A549 (cell line): Measurements from ENCODE around the gene SLC26A1. TPM values are rescaled to one million over a fixed set of nuclear protein-coding genes. Genes with fewer than 3 reads are reported as not detected.

Experiments
- ATAC-seq, 2 experiments: fragments of 200-7000 bp in 1 of 2; fragments of >200 bp in 1 of 2; cut with Nextera tagmentation in 1 of 2; cut with Tn5 transposase in 1 of 2; 3 replicates each; pipeline versions ENCODE4 v1.8.0 to v1.9.1; 2018 to 2020; ENCODE audit warnings: mild to moderate bottlenecking in 1 of 2, moderate library complexity in 1 of 2
- CTCF ChIA-PET: fragments of 300-600 bp; sonication (Branson Sonifier 250); formaldehyde crosslinking; extraction: SDS; loops from one replicate; lab custom pipeline; 2021; ENCODE audit warnings: antibody characterized with exemption, inconsistent platforms; lab: Yijun Ruan, JAX
- POLR2A ChIA-PET: fragments of 350-600 bp; formaldehyde crosslinking; extraction: SDS; loops from one replicate; lab custom pipeline; 2021; ENCODE audit warnings: antibody characterized with exemption, inconsistent platforms; lab: Yijun Ruan, JAX
- DNase-seq, 2 experiments: peaks; one replicate each; pipeline versions ENCODE4 v3.0.0 to v3.0.0-alpha.2; 2011 to 2016; ENCODE audit warnings: low read depth in 1 of 2, low spot score in 1 of 2
- FAIRE-seq: peaks from 2 replicates; lab custom pipeline; 2011; peaks lifted over from hg19 to GRCh38; lab: Jason Lieb, UNC
- H3K27ac ChIP-seq, 2 experiments: fragments of >200 bp; sonication (Bioruptor Twin); formaldehyde crosslinking; 3 replicates each; pipeline ENCODE4 v1.5.1; 2016 to 2017
- H3K4me1 ChIP-seq: fragments of >200 bp; sonication (Bioruptor Twin); formaldehyde crosslinking; 3 replicates; pipeline ENCODE4 v1.6.1; 2016
- H3K4me2 ChIP-seq: fragments of >200 bp; sonication (Bioruptor Twin); formaldehyde crosslinking; 3 replicates; pipeline ENCODE4 v1.6.1; 2016
- H3K4me3 ChIP-seq: fragments of >200 bp; sonication (Bioruptor Twin); formaldehyde crosslinking; 3 replicates; pipeline ENCODE4 v1.5.1; 2016
- H3K9me3 ChIP-seq: fragments of >200 bp; sonication (Bioruptor Twin); formaldehyde crosslinking; 3 replicates; pipeline ENCODE4 v1.6.1; 2016
- BCL3 ChIP-seq: fragments of >200 bp; sonication (Bioruptor Twin); formaldehyde crosslinking; IDR thresholded peaks from 3 replicates; pipeline ENCODE4 v1.6.1; 2016
- CBX2 ChIP-seq: fragments of 200-600 bp; sonication (generic); IDR thresholded peaks from 2 replicates; pipeline ENCODE4 v1.6.1; 2016; ENCODE audit warnings: low read depth, mild to moderate bottlenecking, borderline replicate concordance
- CBX8 ChIP-seq: fragments of 200-600 bp; sonication (generic); IDR thresholded peaks from 2 replicates; pipeline ENCODE4 v1.6.1; 2016
- EHF ChIP-seq: fragments of 250-450 bp; sonication (Bioruptor Pico); IDR thresholded peaks from 2 replicates; pipeline ENCODE4 v1.5.0; 2020; ENCODE audit warnings: mild to moderate bottlenecking
- EP300 ChIP-seq, 2 experiments: fragments of >200 bp; sonication (Bioruptor Twin); formaldehyde crosslinking; IDR thresholded peaks; 2 replicates in 1 of 2; 3 replicates in 1 of 2; pipeline ENCODE4 v1.6.1; 2016 to 2017
- FOSL2 ChIP-seq, 2 experiments: fragments of 450-650 bp in 1 of 2; fragments of >200 bp in 1 of 2; sonication (Bioruptor Twin) in 1 of 2; formaldehyde crosslinking; IDR thresholded peaks; 2 replicates each; pipeline versions ENCODE4 v1.5.0 to v1.6.1; 2016 to 2020; ENCODE audit warnings: mild to moderate bottlenecking in 1 of 2, moderate library complexity in 1 of 2
- JUN ChIP-seq, 2 experiments: fragments of >200 bp; sonication (Bioruptor Twin); formaldehyde crosslinking; IDR thresholded peaks; 2 replicates in 1 of 2; 3 replicates in 1 of 2; pipeline ENCODE4 v1.6.1; 2016 to 2017
- KDM1A ChIP-seq: fragments of 200-600 bp; sonication (generic); IDR thresholded peaks from 2 replicates; pipeline ENCODE4 v1.6.1; 2016; ENCODE audit warnings: low read depth, mild to moderate bottlenecking
- KDM5A ChIP-seq: fragments of 200-600 bp; sonication (generic); IDR thresholded peaks from 2 replicates; pipeline ENCODE4 v1.6.1; 2016; ENCODE audit warnings: antibody characterized with exemption, mild to moderate bottlenecking
- MAX ChIP-seq: IDR thresholded peaks from 2 replicates; pipeline ENCODE4 v1.6.1; 2012
- MYC ChIP-seq: IDR thresholded peaks from 2 replicates; pipeline ENCODE4 v1.6.1; 2012; ENCODE audit warnings: mild to moderate bottlenecking, inconsistent platforms, low read length, improper control_type of control experiment, borderline replicate concordance
- PHF8 ChIP-seq: fragments of 200-600 bp; sonication (generic); IDR thresholded peaks from 2 replicates; pipeline ENCODE4 v1.6.1; 2016; ENCODE audit warnings: low read depth, mild to moderate bottlenecking, antibody characterized with exemption, moderate library complexity, borderline replicate concordance
- RCOR1 ChIP-seq: fragments of 150-350 bp; IDR thresholded peaks from 2 replicates; pipeline ENCODE4 v1.6.1; 2014; ENCODE audit warnings: antibody characterized with exemption, low read length, low read depth
- REST ChIP-seq: fragments of 200-600 bp; sonication (generic); IDR thresholded peaks from 2 replicates; pipeline ENCODE4 v1.6.1; 2016; ENCODE audit warnings: antibody characterized with exemption, mild to moderate bottlenecking, moderate library complexity
- RFX5 ChIP-seq: fragments of 450-650 bp; IDR thresholded peaks from 2 replicates; pipeline ENCODE4 v1.7.1; 2014; ENCODE audit warnings: antibody characterized with exemption, mild to moderate bottlenecking, moderate library complexity
- RNF2 ChIP-seq: fragments of 200-600 bp; sonication (generic); IDR thresholded peaks from 2 replicates; pipeline ENCODE4 v1.6.1; 2016; ENCODE audit warnings: low read depth, mild to moderate bottlenecking, antibody characterized with exemption, moderate library complexity, borderline replicate concordance
- SMC3 ChIP-seq: fragments of >200 bp; sonication (Bioruptor Twin); formaldehyde crosslinking; IDR thresholded peaks from 3 replicates; pipeline ENCODE4 v1.6.1; 2018; ENCODE audit warnings: inconsistent platforms
- SREBF2 ChIP-seq: fragments of 450-650 bp; IDR thresholded peaks from 2 replicates; pipeline ENCODE4 v1.6.1; 2014; ENCODE audit warnings: mild to moderate bottlenecking, moderate library complexity
- TFCP2L1 ChIP-seq: fragments of 250-450 bp; sonication (Bioruptor Pico); IDR thresholded peaks from 2 replicates; pipeline ENCODE4 v1.5.0; 2021; ENCODE audit warnings: mild to moderate bottlenecking
- TP53 ChIP-seq: fragments of 250-450 bp; sonication (Bioruptor Pico); IDR thresholded peaks from 2 replicates; pipeline ENCODE4 v1.5.0; 2021; ENCODE audit warnings: mild to moderate bottlenecking, moderate library complexity
- ZFP36 ChIP-seq: fragments of 450-650 bp; IDR thresholded peaks from 2 replicates; pipeline ENCODE4 v1.6.1; 2014; ENCODE audit warnings: borderline replicate concordance; ENCODE audit not compliant: partially characterized antibody
- WGBS: methylation state at CpG from one replicate; pipeline ENCODE4 v1.1.6; 2017; ENCODE audit errors: missing lambda C conversion rate; 5-methylcytosine and 5-hydroxymethylcytosine counted together
- polyA plus RNA-seq, 4 experiments: library from polyadenylated mRNA; depleted of rRNA in 3 of 4; stranded (reverse); fragments of >200 nt; fragmentation: RNase III in 1 of 4; extraction: RNeasy Plus Mini Kit Qiagen cat#74134 plus additional on column Dnase treatment in 1 of 4; gene quantifications; 2 replicates in 3 of 4; 3 replicates in 1 of 4; pipeline ENCODE4 v1.2.3, GENCODE V29; 2011 to 2017
- TF ChIP-seq, protein P1 (sequence below): fragments of 150-350 bp; IDR thresholded peaks from 2 replicates; pipeline ENCODE4 v1.6.1; 2014; ENCODE audit warnings: low read depth, mild to moderate bottlenecking, low read length
- TF ChIP-seq, protein P2 (sequence below): fragments of >200 bp; sonication (Bioruptor Twin); formaldehyde crosslinking; IDR thresholded peaks from 3 replicates; pipeline ENCODE4 v1.5.1; 2016

The SLC26A1 gene
- polyA plus RNA-seq, 2 of the 4 experiments (the other 2 are of a cell fraction): 0.23 to 0.61 TPM

GRCh38 chr4:991451-992296, 1.5 kb downstream of the SLC26A1 start:
- FAIRE-seq: no peak
- no peak for DNase-seq
- Histone ChIP-seq H3K4me2 (peak overlapping the region; percentile 67), H3K4me1 (peaks cover 21% of the 10 kb centered on the region), H3K9me3 (no peaks in the 10 kb centered on the region), H3K4me3 (peak overlapping the region; percentile 2; the same call in 1 of the 3 replicates), H3K27ac (peak overlapping the region; percentile 77 to 93)
- ATAC-seq: no peak
- ChIA-PET POLR2A (no interaction called here), CTCF (interaction anchor here (1.2 kb wide), 1 partner anchor 8 kb away, joined by 3 read pairs; no protein-coding TSS in a partner anchor)
- 93% methylated on average over 16 of the region's 50 CpGs for WGBS
- TF ChIP-seq RFX5 (no peak), SREBF2 (no peak)
- TF ChIP-seq, protein P1, sequence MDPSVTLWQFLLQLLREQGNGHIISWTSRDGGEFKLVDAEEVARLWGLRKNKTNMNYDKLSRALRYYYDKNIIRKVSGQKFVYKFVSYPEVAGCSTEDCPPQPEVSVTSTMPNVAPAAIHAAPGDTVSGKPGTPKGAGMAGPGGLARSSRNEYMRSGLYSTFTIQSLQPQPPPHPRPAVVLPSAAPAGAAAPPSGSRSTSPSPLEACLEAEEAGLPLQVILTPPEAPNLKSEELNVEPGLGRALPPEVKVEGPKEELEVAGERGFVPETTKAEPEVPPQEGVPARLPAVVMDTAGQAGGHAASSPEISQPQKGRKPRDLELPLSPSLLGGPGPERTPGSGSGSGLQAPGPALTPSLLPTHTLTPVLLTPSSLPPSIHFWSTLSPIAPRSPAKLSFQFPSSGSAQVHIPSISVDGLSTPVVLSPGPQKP: no peak

DNA sequence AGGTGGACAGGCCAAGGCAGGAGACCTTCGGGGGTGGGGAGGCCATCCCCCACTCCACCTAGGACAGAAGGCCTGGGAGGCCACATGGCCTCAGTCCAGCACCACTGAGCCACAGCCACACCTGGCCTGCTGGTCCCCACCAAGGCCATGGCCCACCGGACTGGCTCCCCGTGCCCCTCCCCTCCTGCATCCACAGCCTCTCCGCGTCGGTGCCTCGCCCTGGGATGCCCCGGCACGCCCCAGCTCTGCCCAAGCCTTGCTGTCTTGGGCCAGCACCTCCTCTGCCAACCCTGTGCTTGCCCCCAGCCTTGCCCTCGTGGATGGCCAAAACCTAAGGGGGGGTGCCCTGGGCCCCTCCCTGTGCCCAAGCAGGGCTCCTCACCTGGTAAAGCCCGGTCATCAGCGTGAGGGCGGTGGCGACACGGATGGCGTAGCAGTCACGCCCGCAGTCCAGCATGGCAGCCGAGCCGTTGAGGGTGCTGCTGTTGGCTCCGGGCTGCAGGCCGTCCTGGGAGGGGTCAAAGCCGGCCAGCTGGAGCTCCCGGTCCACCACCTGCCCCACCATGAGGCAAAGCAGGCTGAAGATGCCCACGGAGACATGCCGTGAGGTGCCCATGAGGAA, 2.3 kb downstream of the SLC26A1 start:
- TF ChIP-seq MYC (no peak), PHF8 (no peak), KDM1A (no peak), FOSL2 (IDR thresholded peaks at IDR 0.05) (no peak), FOSL2 (CRISPR knock-in tag; IDR thresholded peaks at IDR 0.05) (no peak), EP300 (IDR thresholded peaks at IDR 0.05) (no peak), ZFP36 (no peak), BCL3 (no peak), EHF (CRISPR knock-in tag) (no peak), SMC3 (no peak), KDM5A (no peak), MAX (no peak), RNF2 (no peak), JUN (IDR thresholded peaks at IDR 0.05) (no peak), TP53 (CRISPR knock-in tag) (no peak), CBX8 (no peak), RCOR1 (no peak), CBX2 (no peak), TFCP2L1 (CRISPR knock-in tag) (no peak), REST (no peak)
- TF ChIP-seq, protein P2, sequence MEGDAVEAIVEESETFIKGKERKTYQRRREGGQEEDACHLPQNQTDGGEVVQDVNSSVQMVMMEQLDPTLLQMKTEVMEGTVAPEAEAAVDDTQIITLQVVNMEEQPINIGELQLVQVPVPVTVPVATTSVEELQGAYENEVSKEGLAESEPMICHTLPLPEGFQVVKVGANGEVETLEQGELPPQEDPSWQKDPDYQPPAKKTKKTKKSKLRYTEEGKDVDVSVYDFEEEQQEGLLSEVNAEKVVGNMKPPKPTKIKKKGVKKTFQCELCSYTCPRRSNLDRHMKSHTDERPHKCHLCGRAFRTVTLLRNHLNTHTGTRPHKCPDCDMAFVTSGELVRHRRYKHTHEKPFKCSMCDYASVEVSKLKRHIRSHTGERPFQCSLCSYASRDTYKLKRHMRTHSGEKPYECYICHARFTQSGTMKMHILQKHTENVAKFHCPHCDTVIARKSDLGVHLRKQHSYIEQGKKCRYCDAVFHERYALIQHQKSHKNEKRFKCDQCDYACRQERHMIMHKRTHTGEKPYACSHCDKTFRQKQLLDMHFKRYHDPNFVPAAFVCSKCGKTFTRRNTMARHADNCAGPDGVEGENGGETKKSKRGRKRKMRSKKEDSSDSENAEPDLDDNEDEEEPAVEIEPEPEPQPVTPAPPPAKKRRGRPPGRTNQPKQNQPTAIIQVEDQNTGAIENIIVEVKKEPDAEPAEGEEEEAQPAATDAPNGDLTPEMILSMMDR: no peak
- Histone ChIP-seq H3K4me2 (no peak overlapping the region), H3K4me3 (no peak overlapping the region), H3K27ac (no peak overlapping the region), H3K4me1 (peaks cover 26% of the 10 kb centered on the region), H3K9me3 (no peaks in the 10 kb centered on the region)
- FAIRE-seq (no peak), DNase-seq (no peak), ATAC-seq (no peak)
- WGBS: 100% methylated on average over 2 of the region's 26 CpGs
- CTCF ChIA-PET: no interaction called here
- POLR2A ChIA-PET: no interaction called here
